Measurements from ENCODE around the gene AUH. TPM values are rescaled to one million over a fixed set of nuclear protein-coding genes. Genes with fewer than 3 reads are reported as not detected.

AUH gene
- total RNA-seq, 1 experiment from 2014 or later: 21.7 TPM

- no peak overlapping the region; a peak in 1 of 7 replicates for H3K27ac Mint-ChIP-seq
- H2AK5ac ChIP-seq (ENCODE audit: insufficient read length, low read length): no peak overlapping the region
- no peak overlapping the region for H3K14ac ChIP-seq (ENCODE audit: insufficient read depth, low read length)
- no peak overlapping the region for H4K5ac ChIP-seq (ENCODE audit: insufficient read length, low read depth, low read length)
- no peaks in the 10 kb centered on the region for H3K9me3 ChIP-seq (ENCODE audit: control insufficient read depth, low read depth, low read length)
- no peak overlapping the region for H3K56ac ChIP-seq (ENCODE audit: insufficient read length, low read depth, low read length)
- no peak for DNase-seq
- H3K79me1 ChIP-seq (ENCODE audit: insufficient read depth, low read depth, low read length, poor library complexity, severe bottlenecking): no peaks in the 10 kb centered on the region
- no peaks in the 10 kb centered on the region for H3K79me2 ChIP-seq (ENCODE audit: insufficient read depth, low read length)
- H2BK20ac ChIP-seq (ENCODE audit: low read depth, low read length, poor library complexity, severe bottlenecking): no peak overlapping the region
- no peak overlapping the region for H2BK12ac ChIP-seq (ENCODE audit: insufficient read length, low read depth, low read length)
- no peak overlapping the region for H2BK120ac ChIP-seq (ENCODE audit: low read depth, low read length, poor library complexity, severe bottlenecking)
- H3K4me1 ChIP-seq (ENCODE audit: insufficient read depth, low read length): peaks cover 4% of the 10 kb centered on the region
- no peak overlapping the region for H3K27ac ChIP-seq (ENCODE audit: insufficient read length, low read depth, low read length)
- H3K23me2 ChIP-seq (ENCODE audit: insufficient read length, low read depth, low read length, poor library complexity, severe bottlenecking): no peaks in the 10 kb centered on the region
- no peak overlapping the region for H4K8ac ChIP-seq (replicated peaks; ENCODE audit: insufficient read length, low read depth, low read length)
- no peak overlapping the region for H2BK15ac ChIP-seq (ENCODE audit: low read depth, low read length)
- H3K36me3 Mint-ChIP-seq (ENCODE audit: insufficient read depth in 1 of 3, low read depth in 3 of 3): peaks cover 0 to 16% (median 9%) of the 10 kb centered on the region in 3 experiments; a peak in 5 of 7 replicates
- TF ChIP-seq CTCF (conservative IDR thresholded peaks at IDR 0.05): no peak
- no peaks in the 10 kb centered on the region for H4K20me1 ChIP-seq (ENCODE audit: control insufficient read depth, insufficient read depth, insufficient read length)
- no peaks in the 10 kb centered on the region for H3K27me3 ChIP-seq (ENCODE audit: insufficient read depth, low read length)
- no peaks in the 10 kb centered on the region for H3K9me3 Mint-ChIP-seq
- H2BK5ac ChIP-seq (ENCODE audit: insufficient read length, low read length): no peak overlapping the region
- H3T11ph ChIP-seq (ENCODE audit: low read length): no peak overlapping the region
- no peak overlapping the region for H2AFZ ChIP-seq (ENCODE audit: low read length)
- no peak overlapping the region for H3K4me2 ChIP-seq (ENCODE audit: insufficient read depth, insufficient read length, low read length)
- no peak overlapping the region for H3K9ac ChIP-seq (ENCODE audit: extremely low read depth, insufficient read length, low read length)
- H3K4me3 Mint-ChIP-seq: no peak overlapping the region
- H3K18ac ChIP-seq (ENCODE audit: insufficient read length, low read depth, low read length): no peak overlapping the region
- no peak overlapping the region for H3K23ac ChIP-seq (ENCODE audit: insufficient read length, low read depth, low read length)
- WGBS (ENCODE audit: extremely low coverage, insufficient read length, low lambda C conversion rate): no CpG with 5 or more reads among the region's 6 CpGs
- peaks cover 14 to 16% of the 10 kb centered on the region in 2 experiments for H3K4me1 Mint-ChIP-seq
- no peak overlapping the region for H3K4ac ChIP-seq (ENCODE audit: low read depth, low read length)
- no peak overlapping the region for H4K91ac ChIP-seq (ENCODE audit: insufficient read length, low read depth, low read length)
- no peaks in the 10 kb centered on the region for H3K27me3 Mint-ChIP-seq (ENCODE audit: low read depth)
These were observed 140.4 kb downstream of the AUH start for GRCh38 chr9:91221332-91221731.
